ENCODE measurements around the gene SLC35G6. TPM values are rescaled to one million over a fixed set of nuclear protein-coding genes. Genes with fewer than 3 reads are reported as not detected.
"Not testable (repeated sequence)": the region's sequence is repeated elsewhere in the genome, so short reads cannot be mapped to it uniquely, and the experiment has no call there.

The SLC35G6 gene
- total RNA-seq, 1 experiment from 2014 or later, result not detected

DNA sequence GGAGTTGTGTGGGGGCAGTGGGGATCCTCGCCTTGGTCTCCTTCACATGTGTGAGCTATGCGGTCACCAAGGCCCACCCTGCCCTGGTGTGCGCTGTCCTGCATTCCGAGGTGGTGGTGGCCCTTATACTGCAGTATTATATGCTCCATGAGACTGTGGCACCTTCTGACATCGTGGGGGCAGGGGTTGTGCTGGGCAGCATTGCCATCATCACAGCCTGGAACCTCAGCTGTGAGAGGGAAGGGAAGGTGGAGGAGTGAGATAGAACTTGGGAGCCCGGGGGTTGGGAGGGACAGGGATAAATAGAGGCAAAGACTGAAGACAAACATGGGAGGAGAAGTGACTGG, 1.5 kb downstream of the SLC35G6 start:
- DNase-seq (ENCODE audit: low read depth, low spot score); ATAC-seq; H3K27me3 ChIP-seq (ENCODE audit: control insufficient read depth, insufficient read depth, low read length); CTCF ChIA-PET; H3K9me3 ChIP-seq (ENCODE audit: control insufficient read depth, insufficient read depth, low read depth, low read length); H3K36me3 ChIP-seq (ENCODE audit: control insufficient read depth, insufficient read depth, low read length); BruUV-seq (replicated peaks); intact Hi-C loops (cut with micrococcal nuclease; ENCODE audit: unreplicated experiment); POLR2A ChIA-PET; in situ Hi-C loops (cut with HindIII; ENCODE audit: low pct_unique_long_range_greater_than_20kb, low sequenced_read_pairs): not testable (repeated sequence)
- H3K4me3 ChIP-seq (ENCODE audit: low read depth in 2 of 2, low read length in 2 of 2), result peak overlapping the region in 1 of 2 experiments; percentile 95; a peak in 1 of 4 replicates
- H3K27ac ChIP-seq (ENCODE audit: low read length), result peak overlapping the region; percentile 99
- peaks cover 32% of the 10 kb centered on the region for H3K4me1 ChIP-seq (ENCODE audit: control insufficient read depth, insufficient read depth, low read length)

DNA sequence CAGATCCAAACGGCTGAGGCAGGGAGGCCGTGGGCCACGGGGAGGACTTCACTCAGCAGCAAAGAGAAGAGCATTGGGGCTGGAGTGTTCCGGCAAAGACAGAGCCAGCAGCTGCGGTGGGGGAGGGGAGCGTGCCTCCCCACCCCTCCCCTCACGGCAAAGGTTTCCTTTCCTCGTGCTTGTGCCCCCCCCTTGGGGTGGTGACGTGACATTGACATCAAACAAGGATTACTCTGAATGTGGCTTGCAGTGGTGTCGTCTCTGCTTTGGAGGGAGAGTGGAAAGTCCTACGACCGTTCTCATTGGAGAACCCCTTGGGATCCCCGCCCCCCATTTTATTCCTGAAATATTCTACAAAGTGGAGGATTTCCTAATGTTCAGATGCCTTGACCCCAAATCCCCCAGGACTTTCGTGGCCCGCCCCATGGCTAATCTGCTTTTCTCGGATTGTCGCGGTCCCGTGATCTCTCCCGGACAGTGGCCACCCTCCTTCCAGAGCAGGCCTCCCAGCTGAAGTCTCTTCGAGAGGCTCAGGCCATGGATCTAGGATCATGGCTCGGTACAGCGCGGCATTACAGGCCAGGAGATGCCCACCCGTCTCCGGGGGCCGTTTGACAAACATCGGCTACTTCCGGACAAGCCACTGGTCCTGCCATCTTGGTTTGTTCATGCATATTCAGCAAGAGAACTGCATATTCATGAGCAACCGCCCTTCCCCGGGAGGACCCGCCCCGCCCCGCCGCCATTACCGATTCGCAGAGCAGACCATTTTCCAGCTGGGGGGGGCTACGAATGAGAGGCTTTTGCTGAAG, 2.2 kb downstream of the SLC35G6 start:
- peaks cover 31% of the 10 kb centered on the region for H3K4me1 ChIP-seq (ENCODE audit: control insufficient read depth, insufficient read depth, low read length)
- ChIA-PET POLR2A (interaction anchor here (0.5 to 0.7 kb wide), 7 partner anchors 17 to 449 kb away, joined by 3 to 9 read pairs (median 3); partner anchors contain the start of genes CNTROB, FGF11 and TRAPPC1), CTCF (no interaction called here)
- no peaks in the 10 kb centered on the region for H3K27me3 ChIP-seq (ENCODE audit: control insufficient read depth, insufficient read depth, low read length)
- no peaks in the 10 kb centered on the region for H3K9me3 ChIP-seq (ENCODE audit: control insufficient read depth, insufficient read depth, low read depth, low read length)
- intact Hi-C loops (cut with micrococcal nuclease; ENCODE audit: unreplicated experiment), result no loop called here
- TSS peak; percentile 94 for BruUV-seq (replicated peaks)
- peak overlapping the region; percentile 91 to 95 for H3K4me3 ChIP-seq (ENCODE audit: low read depth in 2 of 2, low read length in 2 of 2)
- in situ Hi-C loops (cut with HindIII; ENCODE audit: low pct_unique_long_range_greater_than_20kb, low sequenced_read_pairs), result no loop called here
- no peak for DNase-seq (ENCODE audit: low read depth, low spot score)
- TF ChIP-seq POLR2AphosphoS5 (IDR thresholded peaks at IDR 0.05; ENCODE audit: low read depth, low read length), result no peak
- TF ChIP-seq, protein P1, sequence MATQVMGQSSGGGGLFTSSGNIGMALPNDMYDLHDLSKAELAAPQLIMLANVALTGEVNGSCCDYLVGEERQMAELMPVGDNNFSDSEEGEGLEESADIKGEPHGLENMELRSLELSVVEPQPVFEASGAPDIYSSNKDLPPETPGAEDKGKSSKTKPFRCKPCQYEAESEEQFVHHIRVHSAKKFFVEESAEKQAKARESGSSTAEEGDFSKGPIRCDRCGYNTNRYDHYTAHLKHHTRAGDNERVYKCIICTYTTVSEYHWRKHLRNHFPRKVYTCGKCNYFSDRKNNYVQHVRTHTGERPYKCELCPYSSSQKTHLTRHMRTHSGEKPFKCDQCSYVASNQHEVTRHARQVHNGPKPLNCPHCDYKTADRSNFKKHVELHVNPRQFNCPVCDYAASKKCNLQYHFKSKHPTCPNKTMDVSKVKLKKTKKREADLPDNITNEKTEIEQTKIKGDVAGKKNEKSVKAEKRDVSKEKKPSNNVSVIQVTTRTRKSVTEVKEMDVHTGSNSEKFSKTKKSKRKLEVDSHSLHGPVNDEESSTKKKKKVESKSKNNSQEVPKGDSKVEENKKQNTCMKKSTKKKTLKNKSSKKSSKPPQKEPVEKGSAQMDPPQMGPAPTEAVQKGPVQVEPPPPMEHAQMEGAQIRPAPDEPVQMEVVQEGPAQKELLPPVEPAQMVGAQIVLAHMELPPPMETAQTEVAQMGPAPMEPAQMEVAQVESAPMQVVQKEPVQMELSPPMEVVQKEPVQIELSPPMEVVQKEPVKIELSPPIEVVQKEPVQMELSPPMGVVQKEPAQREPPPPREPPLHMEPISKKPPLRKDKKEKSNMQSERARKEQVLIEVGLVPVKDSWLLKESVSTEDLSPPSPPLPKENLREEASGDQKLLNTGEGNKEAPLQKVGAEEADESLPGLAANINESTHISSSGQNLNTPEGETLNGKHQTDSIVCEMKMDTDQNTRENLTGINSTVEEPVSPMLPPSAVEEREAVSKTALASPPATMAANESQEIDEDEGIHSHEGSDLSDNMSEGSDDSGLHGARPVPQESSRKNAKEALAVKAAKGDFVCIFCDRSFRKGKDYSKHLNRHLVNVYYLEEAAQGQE (IDR thresholded peaks at IDR 0.05; ENCODE audit: insufficient read depth in 1 of 2, low read depth in 2 of 2, low read length in 1 of 2), result no peak
- TF ChIP-seq TCF7L2 (IDR thresholded peaks at IDR 0.05; ENCODE audit: low read depth, low read length), result no peak
- TF ChIP-seq SIN3A (IDR thresholded peaks at IDR 0.05; ENCODE audit: borderline replicate concordance, insufficient read depth, low read depth, low read length), result no peak; the same call in 1 of the 2 replicates
- TF ChIP-seq, protein P2, sequence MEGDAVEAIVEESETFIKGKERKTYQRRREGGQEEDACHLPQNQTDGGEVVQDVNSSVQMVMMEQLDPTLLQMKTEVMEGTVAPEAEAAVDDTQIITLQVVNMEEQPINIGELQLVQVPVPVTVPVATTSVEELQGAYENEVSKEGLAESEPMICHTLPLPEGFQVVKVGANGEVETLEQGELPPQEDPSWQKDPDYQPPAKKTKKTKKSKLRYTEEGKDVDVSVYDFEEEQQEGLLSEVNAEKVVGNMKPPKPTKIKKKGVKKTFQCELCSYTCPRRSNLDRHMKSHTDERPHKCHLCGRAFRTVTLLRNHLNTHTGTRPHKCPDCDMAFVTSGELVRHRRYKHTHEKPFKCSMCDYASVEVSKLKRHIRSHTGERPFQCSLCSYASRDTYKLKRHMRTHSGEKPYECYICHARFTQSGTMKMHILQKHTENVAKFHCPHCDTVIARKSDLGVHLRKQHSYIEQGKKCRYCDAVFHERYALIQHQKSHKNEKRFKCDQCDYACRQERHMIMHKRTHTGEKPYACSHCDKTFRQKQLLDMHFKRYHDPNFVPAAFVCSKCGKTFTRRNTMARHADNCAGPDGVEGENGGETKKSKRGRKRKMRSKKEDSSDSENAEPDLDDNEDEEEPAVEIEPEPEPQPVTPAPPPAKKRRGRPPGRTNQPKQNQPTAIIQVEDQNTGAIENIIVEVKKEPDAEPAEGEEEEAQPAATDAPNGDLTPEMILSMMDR (IDR thresholded peaks at IDR 0.05), result no peak
- ATAC-seq, result peak; percentile 81
- H3K36me3 ChIP-seq (ENCODE audit: control insufficient read depth, insufficient read depth, low read length), result no peaks in the 10 kb centered on the region; the same call in 1 of the 2 replicates
- peak overlapping the region; percentile 99 for H3K27ac ChIP-seq (ENCODE audit: low read length)
